Type B pancreatic cell (in vitro differentiated cells): Measurements from ENCODE around the gene STAB1. TPM values are rescaled to one million over a fixed set of nuclear protein-coding genes. Genes with fewer than 3 reads are reported as not detected.
A peak's percentile ranks its signal among the peaks of the same experiment; 100 is the strongest.

Experiments
- DNase-seq: peaks from one replicate; pipeline ENCODE4 v3.0.0; 2021; ENCODE audit warnings: mixed read lengths; ENCODE audit not compliant: unreplicated experiment; ENCODE audit errors: extremely low spot score
- H3K27ac Mint-ChIP-seq: 2 replicates; pipeline ENCODE4 v1.8.0; 2021; ENCODE audit warnings: mild to moderate bottlenecking, mixed read lengths
- H3K27me3 Mint-ChIP-seq: 2 replicates; pipeline ENCODE4 v1.8.0; 2021; ENCODE audit warnings: mixed read lengths
- H3K36me3 Mint-ChIP-seq: 2 replicates; pipeline ENCODE4 v1.8.0; 2021; ENCODE audit warnings: mixed read lengths
- H3K4me1 Mint-ChIP-seq: one replicate; pipeline ENCODE4 v1.8.0; 2021; ENCODE audit warnings: mixed read lengths; ENCODE audit not compliant: unreplicated experiment
- H3K4me3 Mint-ChIP-seq: 2 replicates; pipeline ENCODE4 v1.8.0; 2021; ENCODE audit warnings: mild to moderate bottlenecking, mixed read lengths
- H3K9me3 Mint-ChIP-seq: 2 replicates; pipeline ENCODE4 v1.8.0; 2021; ENCODE audit warnings: mixed read lengths
- CTCF ChIP-seq: fragments of 200-600 bp; sonication (generic); conservative IDR thresholded peaks from 2 replicates; pipeline ENCODE4 v1.5.0; 2021; ENCODE audit warnings: antibody characterized with exemption, mild to moderate bottlenecking
- total RNA-seq: library from RNA; stranded (reverse); gene quantifications from 2 replicates; pipeline ENCODE4 v1.2.1, GENCODE V29; 2021; ENCODE audit warnings: low replicate concordance

STAB1 gene
- total RNA-seq, 1 donor from 2014 or later, result not detected

DNA sequence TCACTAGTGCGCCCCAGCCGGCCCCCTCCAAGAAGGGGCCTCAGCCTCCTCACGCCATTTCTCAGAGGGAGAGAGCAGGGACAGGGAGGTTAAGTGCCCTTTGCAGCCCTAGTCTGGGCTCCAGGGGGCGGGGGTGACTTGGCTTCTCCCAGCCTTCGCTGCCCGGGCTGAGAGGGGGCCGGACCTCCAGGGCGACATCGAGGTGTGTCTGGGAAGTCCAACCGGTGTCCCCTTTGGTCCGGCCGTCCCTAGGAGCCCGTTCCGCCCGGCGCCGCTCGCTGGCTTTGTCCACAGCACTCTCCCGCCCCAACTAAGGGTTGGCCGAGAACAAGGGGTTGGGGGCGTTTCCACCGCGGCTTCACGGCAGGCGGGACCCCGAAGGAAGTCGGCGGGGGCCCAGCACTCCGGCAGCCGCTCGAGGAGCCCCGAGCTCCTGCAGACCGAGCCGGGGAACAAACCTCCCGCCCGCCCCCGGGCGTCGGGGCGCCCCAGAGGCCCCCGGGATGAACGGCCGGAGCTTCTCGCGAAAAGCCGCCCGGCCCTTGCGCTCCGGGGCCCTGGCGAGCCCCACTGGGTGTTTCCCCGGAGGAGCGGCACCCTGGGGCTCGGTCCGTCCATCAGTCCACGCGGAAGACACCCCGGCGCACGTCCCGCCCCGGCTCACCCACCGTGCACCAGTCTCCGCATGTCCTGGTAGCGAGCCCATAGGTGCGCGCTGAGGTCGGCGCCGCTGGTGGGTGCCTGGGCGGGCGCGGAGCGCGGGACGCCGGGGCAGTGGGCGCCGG lies 37.9 kb downstream of the STAB1 start:
- Mint-ChIP-seq H3K36me3 (peaks cover 5% of the 10 kb centered on the region), H3K27me3 (no peaks in the 10 kb centered on the region), H3K4me3 (peak overlapping the region; percentile 86), H3K9me3 (no peaks in the 10 kb centered on the region), H3K4me1 (peaks cover 27% of the 10 kb centered on the region), H3K27ac (peak overlapping the region; percentile 46)
- peak; percentile 72 for DNase-seq
- TF ChIP-seq CTCF, result no peak

GRCh38 chr3:52533623-52534280 lies 38.6 kb downstream of the STAB1 start, which contains the start of gene NT5DC2:
Gene NT5DC2, minus strand, starts transcription at chr3:52533857. Its CDS starts 120 bp downstream, at chr3:52533737.
- no peaks in the 10 kb centered on the region for H3K27me3 Mint-ChIP-seq
- peaks cover 31% of the 10 kb centered on the region for H3K4me1 Mint-ChIP-seq
- TF ChIP-seq CTCF, result peak; percentile 22
- H3K36me3 Mint-ChIP-seq, result peaks cover 7% of the 10 kb centered on the region
- DNase-seq, result peak; percentile 85
- no peaks in the 10 kb centered on the region for H3K9me3 Mint-ChIP-seq
- H3K27ac Mint-ChIP-seq, result peak within 1 kb of the TSS; percentile 91
- H3K4me3 Mint-ChIP-seq, result peak within 1 kb of the TSS; percentile 99

DNA sequence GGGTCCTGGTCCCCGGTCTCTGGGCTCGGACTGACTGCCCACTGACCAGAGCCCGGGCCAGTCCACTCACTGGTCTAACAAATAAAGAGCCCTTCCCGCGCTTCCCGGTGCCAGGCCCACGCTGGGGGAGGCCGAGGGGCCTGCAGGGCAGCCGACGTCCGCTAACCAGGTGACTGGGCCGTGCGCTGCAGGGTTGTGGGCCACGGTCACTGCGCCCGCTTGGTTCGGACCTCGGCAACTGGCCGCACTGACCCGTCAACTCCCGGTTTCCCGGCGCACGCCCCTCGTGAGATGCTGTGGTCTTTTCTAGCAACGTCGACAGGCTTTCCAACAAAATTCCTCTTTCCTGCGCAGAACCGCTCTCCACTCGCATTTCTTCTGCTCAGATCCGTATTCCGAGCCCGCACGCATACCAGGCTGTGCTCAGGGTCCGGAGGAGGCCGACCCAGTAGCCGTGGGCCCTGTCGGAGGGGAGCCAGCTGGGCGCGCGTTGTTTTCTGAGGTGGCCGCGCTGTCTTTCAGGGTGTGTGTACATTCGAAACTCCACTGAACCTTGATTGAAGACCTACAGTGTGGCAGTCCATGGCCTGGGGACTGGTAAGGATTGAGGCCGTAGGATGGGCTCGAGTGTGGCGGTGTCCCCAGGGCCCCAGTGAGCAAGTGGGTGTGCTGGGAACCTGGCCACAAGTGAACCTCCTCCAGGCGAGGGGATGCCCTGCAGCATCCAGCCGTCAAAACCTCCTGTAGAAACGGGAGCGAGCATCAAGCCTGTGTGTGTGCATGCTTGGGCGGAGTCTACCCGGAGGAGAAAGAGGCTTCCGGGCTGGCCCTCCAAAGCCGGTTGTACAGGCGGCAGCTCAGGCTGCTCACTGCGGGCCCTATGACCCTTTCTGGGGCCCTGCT lies 39.4 kb downstream of the STAB1 start:
- DNase-seq, result peak; percentile 69
- Mint-ChIP-seq H3K27ac (peak overlapping the region; percentile 91), H3K9me3 (no peaks in the 10 kb centered on the region), H3K27me3 (no peaks in the 10 kb centered on the region), H3K4me3 (peak overlapping the region; percentile 99), H3K36me3 (peaks cover 14% of the 10 kb centered on the region), H3K4me1 (peaks cover 38% of the 10 kb centered on the region)
- no peak for TF ChIP-seq CTCF

GRCh38 chr3:52535411-52536111 lies 40.4 kb downstream of the STAB1 start:
- no peak for TF ChIP-seq CTCF
- DNase-seq, result no peak
- Mint-ChIP-seq H3K4me1 (peaks cover 35% of the 10 kb centered on the region), H3K4me3 (peak overlapping the region; percentile 99), H3K27me3 (no peaks in the 10 kb centered on the region), H3K27ac (peak overlapping the region; percentile 98), H3K36me3 (peaks cover 14% of the 10 kb centered on the region), H3K9me3 (no peaks in the 10 kb centered on the region)

DNA sequence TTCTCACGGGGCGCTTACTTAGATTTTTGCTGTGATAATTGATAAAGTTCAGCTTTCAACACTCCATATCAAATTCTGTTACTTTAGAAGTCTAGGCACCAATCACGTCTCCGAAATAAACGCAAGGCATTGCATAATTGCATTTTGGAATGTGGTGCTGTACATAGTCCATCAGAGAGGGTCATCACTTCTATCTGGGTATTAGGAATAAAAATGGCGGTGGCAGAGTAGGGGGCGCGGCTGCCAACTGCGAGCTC lies 40.9 kb downstream of the STAB1 start:
- no peak for TF ChIP-seq CTCF
- DNase-seq, result no peak
- no peaks in the 10 kb centered on the region for H3K9me3 Mint-ChIP-seq
- H3K4me3 Mint-ChIP-seq, result peak overlapping the region; percentile 99
- no peaks in the 10 kb centered on the region for H3K27me3 Mint-ChIP-seq
- peak overlapping the region; percentile 98 for H3K27ac Mint-ChIP-seq
- peaks cover 35% of the 10 kb centered on the region for H3K4me1 Mint-ChIP-seq
- H3K36me3 Mint-ChIP-seq, result peaks cover 14% of the 10 kb centered on the region
